Stimulated activated CD4-positive, alpha-beta T cell treated with anti-CD3 and anti-CD28 coated beads, Interleukin-4, amount 100 ng/mL, for 1 hour (primary cell): Measurements from ENCODE around the gene RXFP2.

Source experiments
- DNase-seq: peaks from one replicate; pipeline ENCODE4 v3.0.0-alpha.2; 2020

The RXFP2 gene

DNA sequence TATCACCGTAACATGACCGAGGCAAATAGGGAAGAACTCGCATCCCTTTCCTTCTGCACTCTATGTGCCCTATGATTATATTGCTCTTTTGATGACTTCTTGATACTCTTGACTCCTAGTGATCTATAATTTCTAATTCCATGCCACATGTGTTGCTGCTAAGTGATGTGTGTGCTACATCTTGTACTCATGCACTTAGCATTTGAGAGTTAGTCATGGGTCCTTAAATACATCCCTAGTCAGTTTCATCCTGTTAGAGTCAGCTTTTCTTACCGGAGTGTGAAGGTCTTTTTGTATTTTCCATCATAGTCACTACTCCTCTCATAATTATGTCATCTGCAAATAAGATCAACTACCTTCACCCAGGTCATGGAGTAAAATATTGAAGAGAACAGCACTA, 30.2 kb downstream of the RXFP2 start:
- DNase-seq: no peak

DNA sequence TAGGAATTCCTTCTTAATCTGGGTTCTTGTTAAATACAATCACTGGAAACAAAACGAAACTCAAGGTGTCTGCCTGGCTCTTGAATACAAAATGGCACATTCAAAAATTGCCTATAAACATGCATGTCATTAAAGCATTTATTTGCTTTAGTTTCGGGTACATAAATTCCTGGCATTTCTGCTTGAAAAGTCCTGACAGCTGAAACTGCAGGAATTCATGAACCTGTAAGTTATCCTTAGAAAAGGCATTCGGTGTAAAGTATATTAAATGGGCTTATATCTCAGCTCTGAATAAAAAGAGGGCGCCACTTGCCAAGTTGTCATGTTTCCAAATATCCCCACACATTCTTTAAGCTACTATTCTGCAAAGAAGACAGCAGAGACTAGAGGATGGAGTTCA, 32.9 kb downstream of the RXFP2 start:
- DNase-seq: no peak

DNA sequence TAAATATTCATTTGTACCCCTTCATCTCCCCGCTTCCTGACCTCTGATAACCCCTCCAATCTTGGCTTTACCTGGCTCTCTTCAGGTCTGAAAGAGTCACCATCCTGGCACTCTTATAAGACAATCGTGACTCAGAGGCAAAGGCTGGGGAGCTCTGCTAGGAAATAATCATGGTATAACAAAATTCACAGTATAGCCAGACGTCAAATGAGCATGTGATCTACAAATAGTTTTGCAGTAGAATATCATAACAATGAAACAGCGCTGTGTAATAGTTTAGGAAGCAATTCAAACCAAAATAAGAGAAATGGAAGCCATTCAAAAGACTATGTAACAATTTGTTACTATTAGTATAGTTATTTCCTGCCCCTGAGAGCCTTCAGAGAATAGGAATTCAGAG, 34.2 kb downstream of the RXFP2 start:
- DNase-seq: no peak

DNA sequence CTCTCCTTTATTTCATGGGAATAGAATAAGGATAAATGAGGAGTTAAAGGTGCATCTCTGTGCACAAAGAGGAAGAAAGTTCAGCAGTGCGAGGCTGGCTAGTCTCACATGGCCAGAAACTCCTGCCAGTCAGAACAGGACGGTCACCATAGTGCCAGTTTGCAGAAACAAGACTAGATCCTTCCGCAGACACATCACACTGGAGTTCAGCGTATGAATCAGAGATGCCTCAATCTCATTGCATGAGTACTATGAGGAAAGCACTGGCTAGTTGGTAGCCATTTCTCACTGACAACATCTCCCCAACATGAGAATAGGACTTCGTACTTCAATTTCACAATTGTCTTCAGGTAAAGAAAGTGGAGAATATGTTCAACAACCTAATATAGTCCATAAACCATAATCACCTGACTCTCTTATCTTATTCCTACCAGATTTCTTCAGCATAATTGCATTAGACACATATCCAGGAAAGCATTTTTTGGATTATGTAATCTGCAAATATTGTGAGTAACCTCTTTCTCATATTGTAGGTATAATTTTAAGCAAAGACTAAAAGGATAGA, 34.9 kb downstream of the RXFP2 start:
- DNase-seq: no peak

DNA sequence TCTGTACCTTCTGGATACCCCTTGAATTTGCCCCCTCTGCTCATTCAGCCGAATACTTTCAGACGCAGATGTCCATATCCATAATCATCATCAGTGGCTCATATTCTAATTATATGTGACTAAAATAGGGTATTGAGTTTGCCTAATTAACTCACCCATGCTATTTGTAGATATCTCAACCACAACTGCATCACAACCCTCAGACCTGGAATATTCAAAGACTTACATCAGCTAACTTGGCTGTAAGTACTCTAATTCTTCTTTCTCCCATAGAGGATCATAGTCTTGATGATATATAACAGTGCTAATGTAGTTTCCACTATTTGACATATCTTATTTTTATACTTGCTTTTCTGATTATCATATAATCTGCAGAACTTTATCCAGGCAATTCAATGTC, 35.8 kb downstream of the RXFP2 start:
- no peak for DNase-seq

DNA sequence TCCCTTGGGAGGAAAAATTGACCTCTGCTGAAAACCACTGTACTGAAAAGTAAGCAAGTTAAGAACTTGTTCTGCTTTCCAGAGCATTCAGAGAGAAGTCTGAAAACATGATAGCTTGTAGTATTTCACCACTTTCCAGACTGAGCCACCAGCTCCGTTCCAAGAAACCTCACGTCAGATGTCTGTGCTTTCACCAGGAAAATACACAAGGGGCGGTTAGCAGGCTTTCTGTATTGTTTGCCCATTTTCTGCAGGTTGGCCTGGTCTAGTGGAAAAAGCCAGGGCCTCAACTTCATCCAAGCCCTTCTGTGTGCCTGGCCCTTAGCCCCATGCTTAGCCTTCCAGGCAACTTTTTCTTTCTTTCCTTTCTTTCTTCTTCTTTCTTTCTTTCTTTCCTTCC, 36.4 kb downstream of the RXFP2 start:
- DNase-seq: no peak

DNA sequence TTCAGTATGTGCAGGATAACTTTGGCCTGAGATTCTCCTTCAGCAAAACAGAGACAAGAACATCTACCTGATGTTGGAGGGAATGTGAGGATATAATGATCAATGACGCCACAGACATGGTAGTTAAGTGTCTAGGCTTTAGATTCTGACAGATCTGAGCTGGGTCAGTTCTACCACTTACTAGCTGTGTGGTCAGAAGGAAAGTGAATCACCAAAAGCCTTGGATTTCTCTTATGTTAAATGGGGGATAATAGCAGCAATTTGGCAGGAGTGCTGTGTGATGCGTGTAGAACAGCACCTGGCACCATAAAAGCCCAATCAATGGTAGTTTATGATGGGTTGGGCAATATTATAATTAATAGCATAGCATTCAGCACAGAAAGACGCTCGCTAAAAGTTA, 41.7 kb downstream of the RXFP2 start:
- no peak for DNase-seq

DNA sequence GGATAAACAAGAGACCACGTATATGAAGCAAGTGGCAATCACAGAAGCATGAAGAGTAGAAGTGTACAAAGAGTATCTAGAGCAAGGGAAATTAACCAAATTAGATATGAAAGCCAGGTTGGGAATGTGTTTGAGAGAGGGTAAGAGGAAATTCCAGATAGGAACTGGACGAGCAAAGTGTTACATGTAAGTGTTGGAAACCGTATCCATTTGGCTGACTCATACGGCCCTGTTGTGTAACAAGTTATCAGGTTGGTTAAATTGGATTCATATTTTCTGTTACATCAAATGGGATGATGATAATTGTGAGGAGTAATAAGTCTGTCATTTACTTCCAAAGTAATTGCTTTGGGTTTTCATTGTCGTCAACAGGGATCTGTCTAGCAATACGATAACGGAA, 46.7 kb downstream of the RXFP2 start:
- DNase-seq: no peak

DNA sequence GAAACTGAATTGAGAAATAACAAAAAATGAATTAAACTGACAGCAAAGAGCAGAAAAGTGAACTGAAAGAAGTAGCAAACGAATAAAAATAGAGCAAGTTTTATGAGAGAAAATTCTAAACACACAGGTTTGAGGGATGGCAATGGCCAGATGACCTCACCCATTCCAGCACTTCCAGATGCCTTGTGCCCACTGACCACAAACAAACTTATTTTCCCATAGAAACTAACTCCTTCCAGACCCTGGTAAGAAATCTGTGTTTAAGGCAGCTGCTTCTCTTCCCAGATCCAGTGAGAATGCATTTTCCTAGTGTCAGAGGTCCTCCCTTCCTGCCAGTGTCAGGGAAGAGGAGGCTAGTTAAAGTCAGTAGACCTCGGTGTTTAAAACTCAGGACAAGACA, 51.7 kb downstream of the RXFP2 start:
- DNase-seq: no peak

DNA sequence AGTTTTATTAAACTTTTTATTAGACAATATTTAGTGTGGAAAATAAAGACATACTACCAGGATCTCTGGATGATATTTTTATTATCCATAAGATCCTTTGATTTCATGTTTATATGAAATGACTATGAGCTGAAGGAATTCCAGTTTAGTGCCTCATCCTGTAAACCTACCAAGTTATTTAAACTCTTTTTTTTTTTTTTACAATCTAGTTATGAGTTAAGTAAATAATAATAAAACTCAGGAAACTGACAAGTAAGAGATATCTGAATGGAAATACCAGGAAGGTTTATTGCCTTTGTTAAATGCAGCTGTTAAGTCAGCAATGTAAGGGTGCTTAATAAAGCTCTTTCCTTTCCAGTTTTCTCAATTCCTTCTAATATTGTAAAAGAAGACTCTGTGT, 53.9 kb downstream of the RXFP2 start:
- DNase-seq: no peak

DNA sequence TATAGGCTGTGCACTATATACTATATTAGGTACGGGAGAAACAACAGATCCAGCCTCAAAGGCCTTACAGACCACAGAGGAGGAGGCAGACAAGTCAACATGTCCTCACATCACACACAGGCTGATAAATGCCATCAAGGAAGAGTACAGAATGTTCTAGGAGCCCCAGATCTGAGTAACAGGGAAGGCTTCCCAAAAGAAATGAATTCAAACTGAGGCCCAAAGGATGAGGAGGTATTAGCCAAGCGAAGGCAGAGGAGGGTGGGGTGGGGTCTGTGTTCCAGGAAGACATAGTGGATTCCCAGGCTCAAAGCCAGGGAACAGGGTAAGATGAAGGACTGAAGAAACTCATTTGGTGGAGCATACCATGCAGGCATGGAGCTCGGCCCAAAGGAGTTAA, 55.1 kb downstream of the RXFP2 start:
- DNase-seq: no peak

DNA sequence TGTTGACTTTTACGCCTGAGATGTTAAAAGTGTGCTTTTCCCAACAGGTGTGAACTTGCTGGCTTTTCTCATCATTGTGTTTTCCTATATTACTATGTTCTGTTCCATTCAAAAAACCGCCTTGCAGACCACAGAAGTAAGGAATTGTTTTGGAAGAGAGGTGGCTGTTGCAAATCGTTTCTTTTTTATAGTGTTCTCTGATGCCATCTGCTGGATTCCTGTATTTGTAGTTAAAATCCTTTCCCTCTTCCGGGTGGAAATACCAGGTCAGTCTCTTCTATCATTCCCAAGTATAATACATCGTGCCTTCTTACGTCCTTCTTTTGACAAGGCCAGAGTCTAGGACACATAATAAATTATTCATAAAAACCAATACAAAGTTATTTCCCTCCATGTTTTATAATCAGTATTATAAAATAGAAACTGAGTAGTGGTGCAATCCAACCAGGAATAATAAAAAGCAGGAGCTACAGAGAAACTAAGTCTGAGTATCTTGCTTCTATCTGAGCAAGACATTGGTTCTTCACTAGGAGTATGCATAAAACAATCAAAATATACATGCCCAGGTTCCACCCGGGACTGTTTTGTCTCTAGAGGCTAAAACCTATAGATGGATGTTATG, 57.9 kb downstream of the RXFP2 start:
- DNase-seq: no peak

DNA sequence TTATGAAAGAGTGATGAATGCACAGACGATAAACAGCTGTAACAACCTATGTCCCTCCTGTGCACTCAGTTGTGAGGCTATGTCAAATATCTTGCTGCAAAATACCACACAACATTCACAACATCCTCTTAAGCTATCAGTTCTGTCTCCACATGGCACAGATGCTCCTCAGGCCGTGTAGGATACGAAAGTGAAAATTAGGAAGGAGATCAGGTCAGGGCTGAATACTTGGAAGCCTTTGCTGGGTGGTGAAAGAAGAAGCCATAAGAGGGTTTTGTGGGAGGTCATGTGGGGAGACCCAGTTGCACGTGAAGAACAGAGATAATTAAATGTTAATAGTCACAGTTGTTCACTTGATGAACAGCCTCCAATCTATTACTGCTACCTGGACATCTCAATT, 58.9 kb downstream of the RXFP2 start:
- DNase-seq: no peak

DNA sequence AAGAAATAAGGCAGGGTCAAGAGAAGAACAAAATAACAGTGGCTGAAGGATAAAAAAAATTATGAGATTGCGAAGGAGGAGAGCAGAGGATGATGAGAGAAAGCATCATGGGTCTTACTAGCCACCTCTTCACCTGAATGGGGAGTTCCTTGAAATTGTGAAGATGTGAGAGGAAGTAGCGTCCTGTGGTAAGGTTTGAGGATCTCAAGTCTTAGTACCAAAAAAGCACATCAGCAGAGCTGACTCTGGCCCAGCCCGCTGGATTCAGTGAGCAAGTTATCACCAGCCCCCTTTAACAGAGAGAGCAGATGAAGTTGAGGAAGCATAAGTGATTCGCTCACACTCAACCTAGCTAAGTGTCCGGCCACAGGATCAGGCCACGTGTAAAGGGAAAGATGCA, 61.8 kb downstream of the RXFP2 start:
- DNase-seq: no peak

DNA sequence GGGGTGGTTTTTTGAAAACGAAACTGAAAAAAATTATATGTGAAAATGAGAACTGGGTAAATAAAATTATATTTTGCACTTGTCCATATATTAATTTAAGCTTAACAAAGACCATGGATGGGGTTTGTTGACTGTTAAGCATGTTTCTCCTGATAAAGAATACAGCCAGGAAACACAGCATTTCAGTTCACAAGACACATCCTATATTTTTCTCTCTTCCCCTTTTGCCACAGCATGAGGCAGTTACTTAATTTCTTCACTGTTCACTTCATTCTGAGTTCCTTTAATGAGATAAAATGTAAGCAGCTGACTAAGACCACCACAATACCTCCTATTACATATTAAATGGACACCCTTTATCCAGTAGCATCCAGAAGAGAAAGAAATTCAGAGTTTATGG, 64.0 kb downstream of the RXFP2 start:
- no peak for DNase-seq

DNA sequence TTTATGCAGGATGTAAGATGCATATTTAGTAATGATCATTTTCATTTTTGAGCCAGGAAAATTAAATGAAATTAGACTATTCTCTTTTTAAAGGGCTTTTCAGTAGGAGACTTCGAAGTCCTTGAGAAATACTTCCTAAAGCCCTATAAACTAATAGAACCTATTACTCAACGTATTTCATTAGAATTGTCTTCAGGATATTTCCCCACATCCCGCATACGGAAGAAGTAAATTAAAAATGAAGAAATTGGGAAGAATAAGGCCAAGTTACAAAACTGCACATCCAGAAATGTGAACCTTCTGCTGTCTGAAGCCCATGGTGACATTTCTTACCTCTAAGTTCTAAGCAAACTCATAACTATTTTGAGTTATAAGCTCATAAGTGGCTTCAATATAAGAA, 66.5 kb downstream of the RXFP2 start:
- DNase-seq: no peak

DNA sequence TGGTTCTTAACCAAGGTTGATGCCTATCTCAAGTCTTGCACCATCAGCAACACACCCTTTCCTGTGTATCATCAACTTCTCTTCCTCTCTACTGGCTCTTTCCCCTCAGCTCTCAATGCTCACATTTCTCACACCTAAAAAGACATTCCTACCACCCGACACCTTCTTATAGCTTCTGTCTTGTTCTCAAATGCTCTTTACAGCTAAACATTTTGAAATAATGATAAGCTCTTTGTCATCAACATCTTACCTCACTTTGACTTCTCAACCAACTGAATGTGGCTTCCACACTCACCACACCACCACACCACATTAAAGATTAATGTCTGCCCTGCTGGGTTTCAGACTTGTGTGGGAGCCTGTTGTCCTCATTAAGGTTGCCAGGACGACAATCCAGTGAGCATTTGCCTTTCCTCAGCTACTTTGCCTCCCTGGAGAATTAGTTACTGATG, 67.8 kb downstream of the RXFP2 start:
- no peak for DNase-seq

DNA sequence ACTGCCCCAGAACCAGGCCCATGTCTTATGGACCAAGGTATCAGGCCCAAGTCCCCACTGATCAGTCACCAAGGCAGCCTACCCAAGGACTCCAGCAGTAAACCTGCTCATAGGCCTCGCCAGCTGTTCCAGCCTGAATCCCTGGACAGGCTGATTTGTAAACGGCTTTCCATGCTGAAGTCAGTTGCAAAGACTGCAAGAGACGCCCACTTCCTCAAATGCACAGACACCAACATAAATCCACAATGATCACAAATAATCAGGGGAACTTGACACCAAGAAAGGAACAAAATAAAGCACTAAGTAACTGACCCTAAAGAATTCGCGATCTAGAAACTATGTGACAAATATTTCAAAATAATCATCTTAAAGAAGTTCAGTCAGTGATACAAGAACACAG, 75.2 kb downstream of the RXFP2 start:
- no peak for DNase-seq

DNA sequence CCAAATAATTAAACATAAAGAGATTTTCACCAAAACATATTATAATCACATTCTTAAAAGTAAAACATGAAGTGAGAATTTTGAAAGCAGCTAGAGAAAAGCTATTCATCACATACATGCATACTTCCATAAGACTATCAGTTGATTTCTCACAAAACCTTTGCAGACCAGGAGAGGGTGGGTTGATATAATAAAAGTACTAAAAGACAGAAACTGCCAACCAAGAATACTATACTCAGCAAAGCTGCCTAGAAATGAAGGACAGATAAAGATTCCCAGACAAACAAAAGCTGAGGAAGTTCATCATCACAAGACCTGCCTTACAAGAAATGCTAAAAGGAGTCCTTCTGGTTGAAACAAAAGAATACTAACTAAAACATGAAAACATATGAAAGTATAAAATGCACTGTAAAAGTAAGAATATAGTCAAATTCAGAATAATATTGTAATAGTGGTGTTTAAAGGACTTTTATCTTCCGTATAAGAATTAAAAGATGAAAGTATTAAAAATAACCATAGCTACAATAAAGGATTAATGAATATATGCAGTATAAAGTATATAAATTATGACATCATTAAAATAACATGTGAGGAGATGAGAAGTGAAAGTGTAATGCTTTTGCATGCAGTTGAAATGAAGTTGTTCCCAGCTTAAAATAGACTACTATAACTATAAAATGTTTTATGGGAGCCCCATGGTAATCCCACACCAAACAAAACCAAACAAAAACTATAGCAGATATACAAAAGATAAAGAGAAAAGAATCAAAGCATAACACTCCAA, 76.2 kb downstream of the RXFP2 start:
- no peak for DNase-seq

DNA sequence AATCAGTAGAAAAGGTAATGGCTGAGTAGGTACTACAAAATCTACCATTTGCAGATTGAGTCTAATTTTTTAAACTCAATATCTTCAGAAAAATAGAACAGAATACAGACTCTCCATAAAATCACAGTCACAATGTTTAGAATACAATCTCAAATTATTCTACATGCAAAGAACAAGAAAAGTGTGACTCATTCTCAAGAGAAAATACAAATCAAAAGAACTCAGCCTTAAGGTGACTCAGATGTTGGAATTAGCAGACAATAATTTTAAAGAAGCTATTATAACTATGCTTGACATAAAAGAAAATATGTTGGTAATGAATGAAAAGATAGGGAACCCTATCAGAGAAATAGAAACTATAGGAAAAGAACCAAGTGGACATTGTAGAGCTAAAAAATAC, 78.9 kb downstream of the RXFP2 start:
- DNase-seq: no peak

DNA sequence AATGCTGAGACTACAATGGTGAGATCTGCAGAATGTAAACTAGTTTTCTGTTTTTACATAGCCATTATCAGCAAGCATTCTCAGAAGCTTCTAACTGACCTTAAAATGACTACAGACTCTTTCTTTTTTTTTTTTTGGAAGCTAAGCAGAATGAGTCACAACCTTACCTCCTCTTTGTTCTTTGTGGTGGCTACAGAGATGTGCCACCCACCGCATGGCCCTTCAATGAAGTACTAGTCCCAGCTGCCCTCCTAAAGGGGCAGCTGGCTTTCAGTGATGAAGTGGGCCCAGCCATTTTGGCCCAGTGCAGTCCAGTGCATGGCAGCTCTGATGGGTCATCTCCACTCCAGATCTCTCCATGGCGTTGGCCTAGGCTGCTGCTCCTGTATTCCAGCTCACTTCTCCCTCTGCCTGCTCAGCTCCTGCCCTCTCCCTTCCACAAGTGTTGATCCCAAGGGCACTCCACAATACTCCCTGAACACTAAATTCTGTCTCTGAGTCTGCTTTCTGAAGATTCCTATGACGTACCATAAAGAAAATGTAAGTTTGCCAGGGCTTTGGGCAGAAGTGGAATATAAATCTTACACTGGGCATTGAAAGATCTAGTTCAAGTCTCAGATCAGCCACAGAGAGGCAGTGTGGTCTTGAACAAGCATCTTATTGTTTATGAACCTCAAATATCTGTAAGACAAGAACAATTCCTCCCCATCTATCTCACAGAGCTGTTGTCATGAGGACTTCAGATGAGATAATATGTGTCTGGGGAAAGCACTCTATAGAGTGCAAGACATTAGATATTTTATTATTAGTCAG, 85.6 kb downstream of the RXFP2 start:
- no peak for DNase-seq

DNA sequence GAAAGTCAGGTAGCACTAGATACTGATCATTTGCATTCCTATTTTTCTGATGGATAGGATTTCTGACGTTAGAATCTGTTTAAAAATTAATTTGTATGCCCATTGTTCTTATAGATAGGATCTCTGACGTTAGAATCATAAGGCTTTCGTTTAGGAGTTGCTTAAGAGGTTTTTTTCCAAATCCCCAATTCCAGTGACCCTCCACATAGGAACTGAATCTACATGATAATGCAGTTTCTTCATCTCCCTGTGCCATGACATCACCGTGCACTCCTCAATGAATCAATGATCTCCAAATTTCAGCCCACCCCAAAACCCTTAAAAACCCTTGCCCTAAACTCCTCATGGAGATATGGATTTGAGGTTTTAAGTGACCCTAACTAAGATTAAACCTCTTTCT, 87.2 kb downstream of the RXFP2 start:
- no peak for DNase-seq

DNA sequence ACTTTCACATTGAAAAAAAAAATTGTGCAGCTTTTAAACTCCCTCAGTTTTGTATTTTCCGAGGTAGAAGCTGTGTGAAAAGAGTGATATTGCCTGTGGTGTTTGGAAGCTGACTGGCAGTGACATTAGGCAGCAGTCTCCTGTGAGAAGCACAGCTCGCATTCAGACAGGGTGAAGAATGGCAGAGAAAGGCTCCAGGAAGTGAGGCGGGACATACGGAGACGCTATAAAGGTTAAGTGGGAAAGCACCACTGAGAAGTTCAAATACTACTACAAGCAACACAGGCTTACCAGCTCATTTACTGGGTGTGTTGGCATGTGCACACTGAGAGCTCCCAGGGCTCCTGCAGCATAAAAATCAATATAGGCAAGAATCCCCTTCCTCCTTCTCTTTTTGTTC, 88.4 kb downstream of the RXFP2 start:
- no peak for DNase-seq

DNA sequence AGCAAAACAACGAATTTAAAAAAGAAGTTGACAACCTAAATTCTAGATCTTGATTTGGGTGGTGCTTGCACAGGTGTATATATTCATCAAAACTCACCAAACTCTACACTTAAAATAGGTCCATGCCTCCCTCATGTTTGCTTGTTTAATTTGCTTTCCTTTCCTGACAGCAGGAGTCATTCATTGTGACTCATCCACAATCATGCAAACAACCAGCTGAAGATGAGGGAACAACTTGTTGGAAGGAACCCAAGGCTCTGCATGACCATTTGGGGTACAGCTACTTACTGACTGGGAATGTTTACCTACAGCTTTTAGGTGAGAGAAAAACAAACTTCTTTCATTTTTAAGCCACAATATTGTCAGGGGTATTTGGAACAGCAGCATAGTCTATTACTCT, 96.6 kb downstream of the RXFP2 start:
- no peak for DNase-seq
